Superior temporal gyrus (tissue), 1 donor: ENCODE results near the gene PGS1.

ENCODE experiments used
- DNase-seq: peaks from one replicate; pipeline ENCODE4 v3.0.0-alpha.2; 2016; ENCODE audit errors: extremely low spot score

Gene PGS1

DNA sequence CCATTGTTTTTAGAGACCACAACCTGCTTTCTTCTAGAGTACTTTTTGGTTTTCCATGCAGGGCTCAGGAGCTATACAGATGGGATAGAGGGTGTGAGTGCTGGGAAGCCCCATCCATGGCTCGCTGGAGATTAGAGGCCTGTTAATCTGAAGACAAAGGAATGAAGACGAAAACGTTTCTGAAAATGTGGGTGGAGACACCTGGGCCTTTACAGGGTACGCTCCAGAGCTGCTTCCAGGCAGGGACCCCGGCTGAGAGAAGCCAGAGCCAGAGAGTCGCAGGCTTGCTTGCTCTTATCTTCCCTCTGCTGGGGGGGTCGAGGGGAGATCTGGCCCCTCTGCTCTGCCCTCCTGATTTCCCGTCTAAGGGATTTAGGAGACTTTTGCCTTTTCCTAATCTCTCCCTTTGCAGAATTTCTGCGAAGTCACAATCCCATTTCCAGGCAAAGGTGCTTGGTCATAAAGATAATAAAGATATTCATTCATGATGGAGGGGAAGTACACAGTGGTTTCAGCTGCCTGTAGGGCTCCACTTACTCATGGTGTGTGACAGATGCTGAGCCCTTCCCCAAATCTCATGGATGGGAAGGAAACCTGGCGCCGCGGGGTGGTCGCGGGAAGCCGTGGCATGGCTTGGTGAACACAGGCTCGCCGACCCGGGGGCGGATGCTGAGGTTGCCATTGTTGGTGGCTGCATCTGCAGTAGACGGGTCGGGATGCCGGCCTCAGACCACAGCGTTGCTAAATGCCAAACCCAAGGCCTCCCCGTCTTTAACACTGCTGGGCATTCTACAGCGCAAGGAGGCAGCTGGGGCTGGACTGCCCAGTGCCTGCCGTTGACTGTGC, 13.8 kb upstream of the PGS1 start:
- DNase-seq = no peak

DNA sequence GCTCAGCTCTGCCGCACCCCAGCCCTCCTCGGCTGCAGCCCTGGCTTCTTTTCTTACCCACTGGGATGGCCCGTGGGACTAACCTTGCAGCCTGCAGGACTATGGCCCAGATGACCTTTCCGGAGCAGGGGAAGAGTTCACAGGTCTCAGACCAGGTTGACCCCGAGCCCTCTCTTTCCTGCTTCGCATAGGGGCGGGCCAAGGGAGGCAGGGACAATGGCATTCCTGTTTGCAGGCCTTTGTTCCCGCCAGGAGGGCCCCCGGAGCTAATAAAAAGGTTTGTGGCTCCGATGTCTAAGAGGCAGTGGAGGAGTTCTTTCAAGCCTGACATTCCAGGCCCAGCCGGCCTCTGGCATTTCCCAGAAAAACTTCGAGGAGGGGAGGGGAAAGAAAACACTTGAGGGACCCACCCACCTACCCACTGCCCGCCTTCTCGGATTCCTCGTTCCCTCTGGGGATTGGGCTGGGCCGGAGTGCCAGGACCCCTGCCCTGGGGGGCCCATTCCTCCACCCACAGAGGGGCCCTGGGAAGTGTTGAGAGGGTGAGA, 12.8 kb upstream of the PGS1 start:
- no peak for DNase-seq

DNA sequence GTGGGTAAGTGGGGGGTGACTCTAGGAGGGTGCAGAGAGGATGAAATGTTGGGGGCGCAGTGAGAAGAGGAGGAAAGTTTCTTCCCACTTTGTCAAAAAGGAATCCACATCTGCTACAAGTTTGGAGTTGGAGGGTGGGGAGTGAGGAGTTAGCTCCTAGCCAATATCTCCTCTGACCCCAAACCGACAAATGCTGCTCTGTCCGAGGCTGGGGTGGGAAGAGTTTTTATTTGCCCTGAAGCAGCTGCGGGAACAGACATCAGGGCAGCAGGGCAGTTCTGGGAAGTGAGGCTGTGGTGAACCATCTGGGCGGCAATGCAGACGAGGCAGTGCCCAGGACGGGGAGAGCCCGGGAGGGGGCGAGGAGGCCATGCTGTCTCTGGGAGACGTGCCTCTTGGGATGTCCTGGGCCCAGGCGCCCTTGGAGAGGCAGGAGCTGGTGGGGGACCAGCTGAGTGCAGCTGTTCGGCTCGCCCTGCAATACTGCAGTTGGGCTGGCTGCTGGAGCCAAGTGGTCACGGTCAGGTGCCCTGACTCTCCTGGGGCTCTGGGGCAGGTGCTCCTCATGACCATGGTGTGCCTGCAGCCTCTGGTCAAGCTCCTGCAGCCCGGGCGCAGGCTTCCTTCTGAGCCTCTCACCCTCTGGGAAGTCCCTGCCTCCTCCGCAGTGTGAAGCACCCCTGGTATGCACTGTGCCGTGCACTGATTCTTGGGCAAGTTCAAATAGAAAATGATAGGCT, 12.2 kb upstream of the PGS1 start:
- no peak for DNase-seq

DNA sequence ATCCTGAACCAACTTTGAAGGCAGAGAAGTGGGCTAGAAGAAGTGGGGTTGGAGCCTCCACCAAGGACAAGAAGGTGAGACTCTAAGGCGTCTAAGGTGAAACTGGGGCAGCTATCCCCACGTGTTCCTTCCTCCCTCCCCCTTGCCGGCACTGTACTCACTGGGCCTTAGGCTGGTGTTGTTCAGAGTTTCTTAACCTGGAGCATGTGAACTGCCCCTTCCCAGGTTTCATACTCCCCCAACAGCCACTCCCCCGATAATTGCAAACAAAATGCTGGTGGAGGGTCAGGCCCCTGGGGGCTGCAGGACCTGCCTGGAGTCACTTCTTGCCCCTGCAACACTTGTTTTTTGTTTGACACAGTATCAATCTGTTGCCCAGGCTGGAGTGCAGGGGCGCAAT, 11.3 kb upstream of the PGS1 start:
- DNase-seq = no peak

DNA sequence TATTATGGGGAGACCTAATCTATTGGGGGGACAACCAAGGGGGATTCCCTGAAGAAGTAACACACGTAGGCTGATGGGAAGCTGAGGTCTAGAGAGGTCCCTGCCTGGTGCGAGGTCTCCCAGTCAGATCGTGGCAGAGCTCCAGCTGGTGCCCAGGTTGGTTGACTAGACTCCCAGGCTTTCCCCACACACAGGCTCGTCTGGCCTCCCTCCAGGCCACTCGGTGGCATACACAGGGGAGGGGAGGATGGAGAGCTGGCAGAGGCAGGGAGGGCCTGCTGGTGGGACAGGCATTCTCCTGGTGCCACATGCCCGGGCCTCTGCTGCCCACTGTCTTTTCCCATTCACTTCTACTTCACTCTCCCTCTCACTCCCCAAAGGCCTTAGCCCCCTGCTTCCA, 10.1 kb upstream of the PGS1 start:
- DNase-seq = no peak

DNA sequence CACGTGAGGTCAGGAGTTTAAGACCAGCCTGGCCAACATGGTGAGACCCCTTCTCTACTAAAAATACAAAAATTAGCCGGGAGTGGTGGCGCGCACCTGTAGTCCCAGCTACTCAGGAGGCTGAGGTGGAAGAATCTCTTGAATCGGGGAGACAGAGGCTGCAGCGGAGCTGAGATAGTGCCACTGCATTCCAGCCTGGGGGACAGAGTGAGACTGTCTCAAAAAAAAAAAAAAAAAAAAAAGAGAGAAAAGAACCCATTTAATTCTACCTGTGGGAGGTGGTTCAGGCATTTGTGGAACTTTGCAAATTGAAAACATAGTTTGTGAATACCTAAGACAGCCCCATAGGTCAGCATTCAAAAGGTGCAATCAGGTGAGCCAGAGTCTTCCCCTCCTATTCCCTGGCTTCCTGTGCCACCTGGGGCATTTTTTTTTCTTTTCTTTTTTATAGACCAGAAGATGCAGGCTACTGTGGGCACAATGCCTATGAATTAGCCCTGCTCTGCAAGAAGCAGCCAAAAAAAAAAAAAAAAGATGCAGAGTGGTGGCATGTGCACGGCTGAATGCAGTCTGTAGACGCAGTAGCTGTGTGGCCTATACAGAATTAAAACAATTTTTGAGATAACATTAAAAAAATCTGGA, 9.5 kb upstream of the PGS1 start:
- no peak for DNase-seq

DNA sequence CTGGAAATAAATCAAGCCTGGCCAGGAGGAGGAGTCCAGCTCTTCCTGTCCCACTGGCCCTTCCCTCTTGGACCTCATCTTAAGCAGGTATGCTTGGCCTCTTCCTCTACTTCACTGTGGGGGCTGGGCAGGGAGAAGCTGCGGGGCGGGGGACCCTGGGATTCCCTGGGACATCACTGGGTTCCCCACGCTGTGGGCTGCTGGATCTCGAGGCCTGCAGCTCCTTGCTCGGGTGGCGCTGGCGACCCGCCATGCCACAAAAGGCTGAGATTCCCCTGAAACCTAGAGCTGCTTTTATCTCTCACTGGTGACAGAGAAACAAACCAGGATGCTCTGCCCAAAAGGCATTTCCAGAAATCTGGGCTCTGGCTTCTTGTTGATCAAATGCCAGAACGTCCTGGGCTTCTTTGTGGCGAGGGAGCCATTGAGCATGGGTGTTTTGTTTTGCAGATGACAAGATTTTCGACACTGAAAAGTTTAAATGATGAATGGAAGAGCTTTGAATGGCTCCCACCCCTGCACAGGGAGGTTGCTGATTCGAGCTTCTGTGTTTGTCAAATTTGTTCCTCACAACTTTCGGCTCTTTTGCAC, 8.6 kb upstream of the PGS1 start:
- no peak for DNase-seq

DNA sequence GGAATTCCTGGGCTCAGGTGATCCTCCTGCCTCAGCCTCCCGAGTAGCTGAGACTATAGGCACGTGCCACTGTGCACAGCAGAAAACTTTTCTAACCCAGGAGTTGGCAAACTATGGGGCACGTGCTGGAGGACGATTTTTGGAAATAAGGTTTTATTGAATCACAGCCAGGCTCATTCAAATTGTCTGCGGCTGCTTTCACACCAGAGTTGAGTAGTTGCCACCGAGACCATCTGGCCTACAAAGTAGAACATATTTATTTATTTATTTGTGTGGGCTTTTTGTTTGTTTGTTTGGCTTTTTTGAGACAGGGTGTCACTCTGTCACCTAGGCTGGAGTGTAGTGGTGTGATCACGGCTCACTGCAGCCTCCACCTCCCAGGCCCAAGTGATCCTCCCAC, 7.4 kb upstream of the PGS1 start:
- DNase-seq = no peak

DNA sequence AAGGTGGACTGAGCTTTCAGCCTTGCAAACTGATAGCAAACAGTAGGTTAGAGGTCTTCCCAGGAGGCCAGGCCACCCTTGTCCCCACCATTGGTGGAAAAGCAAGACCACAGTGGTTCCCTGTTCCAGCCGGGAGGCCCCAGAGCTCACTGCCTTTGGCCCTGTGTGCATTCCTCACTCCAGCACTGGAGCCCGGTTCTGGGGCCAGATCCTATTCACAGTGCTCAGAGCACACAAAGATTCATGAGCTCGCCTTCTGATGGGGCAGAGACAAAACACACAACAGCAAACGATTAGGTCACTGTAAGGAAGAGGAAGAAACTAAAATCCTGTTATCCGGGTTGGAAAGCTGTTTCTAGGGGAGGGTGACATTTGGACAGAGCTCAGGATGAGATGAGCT, 5.6 kb upstream of the PGS1 start:
- DNase-seq = no peak

DNA sequence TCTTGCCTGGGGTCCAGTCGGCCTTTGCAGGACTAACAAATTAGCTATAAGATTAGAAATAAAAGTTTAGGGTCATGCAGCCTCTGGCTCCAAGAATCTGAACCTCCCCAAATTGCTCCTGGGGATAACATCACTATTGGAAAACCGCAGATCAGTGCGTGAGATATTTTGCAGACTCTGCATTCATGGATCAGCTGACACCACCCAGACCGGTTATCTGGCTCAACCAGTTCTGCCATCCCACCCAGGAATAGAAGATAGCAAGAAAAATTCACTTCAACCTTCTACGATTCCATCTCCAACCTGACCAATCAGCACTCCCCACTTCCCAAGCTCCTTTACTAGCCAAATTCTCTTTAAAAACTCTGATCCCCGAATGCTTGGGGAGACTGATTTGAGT, 4.3 kb upstream of the PGS1 start:
- DNase-seq = no peak

DNA sequence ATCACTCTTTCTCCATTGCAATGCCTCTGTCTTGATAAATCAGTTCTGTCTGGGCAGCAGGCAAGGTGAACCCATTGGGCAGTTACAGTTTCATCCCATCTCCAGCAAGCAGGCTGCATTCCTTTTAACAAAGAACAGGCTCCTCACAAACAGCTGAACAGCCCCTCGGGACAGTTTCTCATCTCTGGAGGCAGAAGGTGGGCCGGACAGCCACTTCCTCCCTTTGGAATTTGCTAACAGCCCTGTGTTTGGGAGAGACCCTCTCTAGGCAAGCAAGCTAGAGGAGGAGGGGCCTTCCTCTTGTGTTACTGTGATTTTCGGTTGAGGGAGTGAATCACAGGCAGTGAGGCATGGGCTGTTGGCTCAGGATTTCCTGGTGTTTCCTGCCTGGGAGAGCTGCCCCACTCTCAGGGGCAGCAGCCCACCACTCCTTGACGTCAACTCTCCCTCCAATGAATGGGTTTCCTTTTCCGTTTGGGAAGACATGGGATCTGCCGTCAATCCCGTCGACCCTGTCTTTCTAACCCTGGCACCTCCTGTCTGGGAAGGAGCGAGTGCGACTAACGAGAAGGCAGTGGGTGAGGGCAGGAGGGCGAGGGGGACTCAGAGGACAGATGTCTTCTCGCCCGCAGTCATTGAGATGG, 3.7 kb upstream of the PGS1 start:
- no peak for DNase-seq

DNA sequence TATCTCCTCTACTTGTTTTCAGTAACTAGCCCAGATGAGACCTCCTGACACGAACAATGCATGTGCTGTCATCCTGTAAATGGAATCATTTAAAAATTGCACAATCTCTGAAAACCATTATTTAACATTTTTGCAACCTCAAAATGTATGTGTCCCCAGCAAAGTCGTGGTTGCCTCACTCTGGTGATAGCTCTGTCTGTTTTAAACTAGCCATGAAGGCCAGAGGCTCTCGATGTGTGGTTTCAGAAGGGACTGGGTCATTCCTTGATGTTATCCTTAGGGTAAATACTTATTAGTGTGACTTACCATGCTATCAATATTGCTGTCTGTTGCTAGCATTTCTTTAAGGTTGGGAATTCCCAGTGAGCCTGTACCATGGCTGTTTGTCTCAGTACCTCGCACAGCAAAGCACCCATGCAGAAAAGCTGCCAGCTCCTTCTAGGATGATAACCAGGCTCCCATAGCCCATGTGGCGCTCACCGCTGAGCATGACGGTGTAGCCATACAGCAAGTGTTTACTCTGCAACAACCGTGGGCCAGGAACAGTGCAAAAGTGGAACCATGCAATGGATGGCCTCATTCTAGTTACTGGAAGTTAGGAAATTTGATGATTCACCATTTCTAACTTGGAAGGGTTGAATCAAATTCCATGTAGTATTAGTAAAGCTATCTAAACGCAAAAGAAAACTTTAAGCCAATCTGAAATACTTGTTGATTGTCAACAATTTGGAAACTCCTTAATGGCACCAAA, 2.9 kb upstream of the PGS1 start:
- DNase-seq = no peak

DNA sequence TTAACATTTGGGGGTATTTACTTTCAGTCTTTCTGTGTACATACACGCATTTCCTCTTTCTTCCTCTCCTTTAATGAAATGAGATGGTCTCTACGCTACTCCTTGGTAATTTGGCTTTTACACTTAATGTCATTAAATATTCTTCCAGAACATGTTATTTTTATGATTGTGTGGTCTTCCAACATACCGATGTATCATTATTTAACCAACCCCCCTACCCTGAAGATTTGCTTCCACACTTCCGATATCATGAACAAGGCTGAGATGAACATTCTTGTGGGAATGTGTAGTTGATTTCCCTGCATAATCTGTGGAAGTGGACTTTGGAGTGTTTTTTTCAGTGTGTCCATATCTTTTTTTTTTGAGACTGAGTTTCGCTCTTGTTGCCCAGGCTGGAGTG, 2.3 kb upstream of the PGS1 start:
- no peak for DNase-seq

DNA sequence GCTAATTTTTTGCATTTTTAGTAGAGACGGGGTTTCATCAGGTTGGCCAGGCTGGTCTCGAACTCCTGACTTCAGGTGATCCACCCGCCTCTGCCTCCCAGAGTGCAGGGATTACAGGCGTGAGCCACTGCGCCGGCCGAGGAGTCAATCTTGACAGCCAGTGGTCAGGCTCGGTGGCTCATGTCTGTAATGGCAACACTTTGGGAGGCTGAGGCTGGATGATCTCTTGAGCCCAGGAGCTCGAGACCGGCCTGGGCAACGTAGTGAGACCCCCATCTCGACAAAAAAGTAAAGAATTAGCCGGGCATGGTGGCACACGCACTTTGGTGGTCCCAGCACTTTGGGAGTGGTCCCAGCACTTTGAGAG, 608 bp upstream of the PGS1 start:
- DNase-seq = no peak

DNA sequence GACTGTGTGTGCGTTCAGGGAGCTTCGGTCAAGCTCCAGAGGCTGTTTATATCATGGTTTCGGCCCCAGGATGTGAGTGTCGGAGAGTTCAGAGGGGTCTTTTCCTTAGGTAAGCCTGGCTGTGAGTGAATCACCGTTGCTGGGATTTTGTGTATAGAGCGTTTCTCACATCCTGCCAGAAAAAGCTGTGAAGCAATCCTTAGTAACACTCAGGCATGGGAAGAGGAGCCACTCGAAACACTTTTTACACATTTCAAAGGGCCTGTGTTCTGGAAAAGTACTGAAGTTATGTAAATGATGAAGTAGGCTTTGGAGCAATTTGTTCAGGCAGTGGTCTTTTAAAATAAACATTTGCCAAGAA, 662 bp downstream of the PGS1 start:
- no peak for DNase-seq

DNA sequence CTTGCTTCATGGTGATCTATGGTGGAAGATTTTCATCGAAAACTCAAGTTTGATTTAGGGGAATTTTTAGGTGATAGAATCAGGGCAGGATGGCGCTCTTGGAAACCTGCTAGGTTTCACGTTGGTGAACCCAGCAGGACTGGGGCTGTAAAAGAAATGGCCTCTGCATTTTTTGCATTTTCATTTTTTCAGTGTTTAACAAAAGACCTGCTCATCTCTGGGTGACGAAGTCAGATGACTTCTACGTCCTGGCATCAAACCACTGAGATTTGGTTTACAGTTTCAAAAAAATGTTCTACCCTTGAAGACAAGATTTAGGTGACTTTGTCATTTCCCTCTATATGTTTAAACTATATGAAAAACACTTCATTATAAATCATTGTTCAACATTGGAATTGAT, 1.9 kb downstream of the PGS1 start:
- DNase-seq = no peak

DNA sequence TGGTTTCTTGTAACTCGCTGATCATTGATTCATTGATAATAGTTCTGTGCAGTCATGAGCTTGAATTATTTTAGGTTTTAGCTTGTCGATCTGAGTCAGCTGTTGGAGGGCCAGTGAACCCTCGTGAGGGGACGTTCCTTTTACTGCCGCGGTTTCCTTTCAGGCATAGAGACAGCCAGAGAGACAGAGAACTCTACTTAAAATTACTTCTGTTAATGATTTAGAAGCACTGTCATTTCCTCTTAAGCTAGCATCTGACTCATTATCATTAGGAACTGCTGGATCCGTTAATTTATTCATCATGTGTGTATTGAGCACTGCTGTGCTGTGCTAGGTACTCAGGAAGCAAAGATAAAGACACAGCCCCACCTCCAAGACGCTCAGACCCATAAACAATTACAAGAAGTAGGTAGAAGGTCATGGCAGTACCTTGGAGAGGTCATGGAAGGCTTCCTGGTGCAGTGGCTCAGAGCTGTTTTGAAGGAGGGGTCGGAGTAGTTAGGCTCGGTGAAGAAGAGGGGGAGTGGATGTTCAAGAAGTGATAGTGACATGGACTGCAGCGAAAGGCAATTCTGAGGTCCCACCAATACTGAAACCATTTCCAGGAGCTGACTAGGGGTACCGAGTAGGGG, 3.3 kb downstream of the PGS1 start:
- DNase-seq = no peak

DNA sequence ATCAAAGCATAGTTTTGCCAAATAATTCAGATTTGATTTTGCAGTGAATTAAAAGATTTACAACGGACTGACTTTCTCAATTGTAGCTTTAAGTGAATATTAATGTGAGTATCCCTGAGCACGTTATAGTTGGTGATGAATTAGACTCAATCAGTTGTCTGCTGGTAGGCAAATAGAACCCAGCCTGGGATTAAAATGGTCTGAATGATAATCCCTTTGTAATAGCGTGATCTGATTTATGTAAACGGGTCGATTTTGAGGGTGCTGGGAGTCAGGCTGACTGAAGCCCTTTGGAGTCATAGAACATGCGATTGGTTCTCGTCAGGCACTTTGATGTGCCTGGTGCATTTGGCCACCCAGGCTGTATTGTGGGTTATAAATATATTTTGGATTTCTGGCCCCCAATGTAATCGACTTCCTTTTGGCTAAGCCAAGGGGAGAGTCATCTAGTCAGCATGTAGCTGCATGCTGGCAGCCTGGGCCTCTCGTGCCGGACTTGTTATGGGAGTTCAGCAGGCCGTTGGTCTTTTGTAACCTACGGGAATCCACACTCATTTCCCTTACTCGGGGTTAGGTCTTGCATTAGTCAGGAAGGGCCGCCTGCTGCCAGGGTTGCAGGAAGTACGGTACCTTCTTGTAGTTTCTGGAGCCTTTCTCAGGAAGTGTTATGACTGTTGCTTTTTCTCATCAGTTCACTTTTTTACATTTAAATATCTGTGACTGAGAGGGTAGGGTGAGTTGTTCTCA, 5.4 kb downstream of the PGS1 start:
- DNase-seq = no peak

DNA sequence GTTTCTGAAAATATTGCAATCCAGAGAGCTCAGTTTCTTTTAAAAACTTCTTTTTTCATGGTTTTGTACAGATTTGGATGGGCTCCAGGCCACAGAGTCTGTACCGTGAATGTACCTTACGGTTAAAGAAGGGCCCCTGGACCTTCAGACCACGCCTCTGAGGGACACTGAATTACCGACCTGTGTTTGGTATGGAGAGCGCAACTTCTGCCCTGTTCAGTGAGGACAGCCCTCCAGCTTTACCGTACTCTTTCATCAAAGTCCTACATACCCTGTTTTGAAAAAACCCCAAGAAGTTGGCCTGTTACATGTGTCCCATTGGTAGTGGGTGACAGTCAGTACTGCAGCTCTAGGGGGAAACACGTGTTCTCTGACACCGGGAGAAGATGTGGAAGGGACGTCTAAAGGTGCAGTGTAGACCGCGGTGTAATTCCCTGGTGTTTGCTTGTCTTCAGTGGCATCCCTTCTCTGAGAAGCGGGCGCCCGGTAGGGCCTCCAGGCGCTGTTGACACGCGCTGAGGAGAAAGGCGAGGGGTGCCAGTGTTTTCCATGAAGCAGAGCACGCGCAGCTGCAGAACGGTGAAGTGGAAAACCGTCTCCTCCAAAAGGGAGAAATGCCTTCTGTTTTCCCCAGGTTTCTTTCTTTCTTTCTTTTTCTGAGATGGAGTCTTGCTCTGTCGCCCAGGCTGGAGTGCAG, 6.2 kb downstream of the PGS1 start:
- no peak for DNase-seq
